ENCODE results near the gene SSR3. TPM values are rescaled to one million over a fixed set of nuclear protein-coding genes. Genes with fewer than 3 reads are reported as not detected.
A peak's percentile ranks its signal among the peaks of the same experiment; 100 is the strongest.

SSR3 gene
- total and polyA plus RNA-seq, 2 of the 13 experiments (the other 11 are each of a cell fraction or from before 2014, with no cell fraction given): 229 to 325 TPM

- peak; percentile 55 for TF ChIP-seq UBTF (CRISPR knock-in tag; IDR thresholded peaks at IDR 0.05)
- 0 out of 2 replicates have a peak, but pooled peaks have one; percentile 16 for TF ChIP-seq FOXO1 (CRISPR knock-in tag; IDR thresholded peaks at IDR 0.05)
- peak; percentile 85 for TF ChIP-seq ARID5B (CRISPR knock-in tag; IDR thresholded peaks at IDR 0.05)
- peak; percentile 43; the same call in 1 of the 2 replicates for TF ChIP-seq ZNF501 (CRISPR knock-in tag; IDR thresholded peaks at IDR 0.05)
- TF ChIP-seq TFE3 (CRISPR knock-in tag; IDR thresholded peaks at IDR 0.05): no peak
- no peak for TF ChIP-seq MTA3 (CRISPR knock-in tag; IDR thresholded peaks at IDR 0.05)
- peak; percentile 56; the same call in 1 of the 2 replicates for TF ChIP-seq MYPOP (CRISPR knock-in tag; IDR thresholded peaks at IDR 0.05)
- TF ChIP-seq REPIN1 (CRISPR knock-in tag; IDR thresholded peaks at IDR 0.05; ENCODE audit: borderline replicate concordance, low read depth): peak; percentile 40; the same call in 1 of the 2 replicates
- TF ChIP-seq ATF2 (CRISPR knock-in tag; IDR thresholded peaks at IDR 0.05): peak; percentile 91
- no peak for TF ChIP-seq RFX5 (IDR thresholded peaks at IDR 0.05; ENCODE audit: low read depth, low read length)
- peak; percentile 59; the same call in 1 of the 2 replicates for TF ChIP-seq ZNF792 (CRISPR knock-in tag; IDR thresholded peaks at IDR 0.05)
- peak; percentile 55; the same call in 1 of the 2 replicates for TF ChIP-seq ZSCAN5A (CRISPR knock-in tag; IDR thresholded peaks at IDR 0.05; ENCODE audit: borderline replicate concordance)
- TF ChIP-seq JUN (CRISPR knock-in tag; IDR thresholded peaks at IDR 0.05): peak; percentile 91
- 0 out of 2 replicates have a peak, but pooled peaks have one; percentile 45 for TF ChIP-seq SMAD3 (CRISPR knock-in tag; IDR thresholded peaks at IDR 0.05)
- peak; percentile 58; the same call in 1 of the 2 replicates for TF ChIP-seq SAP130 (CRISPR knock-in tag; IDR thresholded peaks at IDR 0.05; ENCODE audit: low read depth)
- peak; percentile 63; the same call in 1 of the 2 replicates for TF ChIP-seq CCDC6 (CRISPR knock-in tag; IDR thresholded peaks at IDR 0.05)
- 0 out of 2 replicates have a peak, but pooled peaks have one; percentile 20 for TF ChIP-seq CREM (IDR thresholded peaks at IDR 0.05)
- TF ChIP-seq CREM (CRISPR knock-in tag; IDR thresholded peaks at IDR 0.05): no peak
- peak; percentile 54; the same call in 1 of the 2 replicates for TF ChIP-seq ZNF772 (CRISPR knock-in tag; IDR thresholded peaks at IDR 0.05)
These were observed 19.7 kb downstream of the SSR3 start (continued) for GRCh38 chr3:156535162-156535627.
